Measurements from ENCODE around the gene ADK. TPM values are rescaled to one million over a fixed set of nuclear protein-coding genes. Genes with fewer than 3 reads are reported as not detected.

ADK gene
- total and polyA plus RNA-seq, 2 donors from 2014 or later: 33.0 to 38.3 TPM

- no peak overlapping the region for H3K27ac ChIP-seq (ENCODE audit: low read depth in 2 of 2, low read length in 2 of 2)
- no peaks in the 10 kb centered on the region for H3K27me3 ChIP-seq (ENCODE audit: control insufficient read depth, insufficient read depth, low read length)
- no peak overlapping the region for H3K4me3 ChIP-seq (ENCODE audit: low read length in 3 of 3)
- intact Hi-C loops (cut with DNase I): no loop called here
- H3K9me3 ChIP-seq (ENCODE audit: control insufficient read depth in 2 of 3, insufficient read depth in 1 of 3, low read length in 3 of 3): no peaks in the 10 kb centered on the region
- no peak for TF ChIP-seq CTCF (IDR thresholded peaks at IDR 0.05; ENCODE audit: borderline replicate concordance, extremely low read depth, insufficient read depth)
- FAIRE-seq (no peak), DNase-seq (no peak)
- H3K4me1 ChIP-seq (ENCODE audit: control insufficient read depth in 2 of 3, insufficient read depth in 2 of 3, low read depth in 1 of 3, low read length in 3 of 3): peaks cover 0 to 3% (median 0%) of the 10 kb centered on the region in 3 donors
- peaks cover 7 to 63% (median 50%) of the 10 kb centered on the region in 3 donors for H3K36me3 ChIP-seq (ENCODE audit: control insufficient read depth in 2 of 3, insufficient read depth in 3 of 3, low read length in 3 of 3)
- H3K9ac ChIP-seq (ENCODE audit: low read length in 3 of 3): no peak overlapping the region
Measured at GRCh38 chr10:74111799-74112198, 39.2 kb upstream of the ADK start.

DNA sequence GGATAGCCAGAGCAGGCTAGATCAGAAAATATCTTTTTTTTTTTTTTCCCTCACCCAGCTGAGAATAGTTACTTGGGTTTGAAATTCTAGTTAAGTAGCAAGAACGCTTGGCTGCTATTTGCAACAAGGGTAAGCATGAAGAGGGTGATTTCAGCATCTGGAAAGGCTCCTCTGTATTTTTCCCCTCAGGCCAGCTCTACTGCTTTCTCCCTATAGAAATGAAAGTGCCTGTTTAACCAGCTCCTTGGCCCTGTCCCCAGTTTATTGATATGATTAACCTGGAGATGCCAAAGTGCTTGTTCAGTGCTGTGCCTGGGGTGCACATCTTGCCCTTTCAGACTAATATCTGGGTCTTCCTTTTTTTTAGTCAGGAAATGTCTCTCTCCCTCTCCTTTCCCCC is 37.5 kb upstream of the ADK start:
- DNase-seq (no peak), FAIRE-seq (no peak)
- peaks cover 0 to 3% (median 0%) of the 10 kb centered on the region in 3 donors for H3K4me1 ChIP-seq (ENCODE audit: control insufficient read depth in 2 of 3, insufficient read depth in 2 of 3, low read depth in 1 of 3, low read length in 3 of 3)
- no peaks in the 10 kb centered on the region for H3K9me3 ChIP-seq (ENCODE audit: control insufficient read depth in 2 of 3, insufficient read depth in 1 of 3, low read length in 3 of 3)
- intact Hi-C loops (cut with DNase I): no loop called here
- H3K36me3 ChIP-seq (ENCODE audit: control insufficient read depth in 2 of 3, insufficient read depth in 3 of 3, low read length in 3 of 3): peaks cover 7 to 65% (median 47%) of the 10 kb centered on the region in 3 donors
- TF ChIP-seq CTCF (IDR thresholded peaks at IDR 0.05; ENCODE audit: borderline replicate concordance, extremely low read depth, insufficient read depth): no peak
- no peak overlapping the region for H3K4me3 ChIP-seq (ENCODE audit: low read length in 3 of 3)
- no peak overlapping the region for H3K9ac ChIP-seq (ENCODE audit: low read length in 3 of 3)
- no peak overlapping the region for H3K27ac ChIP-seq (ENCODE audit: low read depth in 2 of 2, low read length in 2 of 2)
- H3K27me3 ChIP-seq (ENCODE audit: control insufficient read depth, insufficient read depth, low read length): no peaks in the 10 kb centered on the region

- Histone ChIP-seq H3K9me3 (ENCODE audit: control insufficient read depth in 2 of 3, insufficient read depth in 1 of 3, low read length in 3 of 3) (no peaks in the 10 kb centered on the region), H3K9ac (ENCODE audit: low read length in 3 of 3) (no peak overlapping the region), H3K27me3 (ENCODE audit: control insufficient read depth, insufficient read depth, low read length) (no peaks in the 10 kb centered on the region), H3K4me1 (ENCODE audit: control insufficient read depth in 2 of 3, insufficient read depth in 2 of 3, low read depth in 1 of 3, low read length in 3 of 3) (peaks cover 0 to 3% (median 0%) of the 10 kb centered on the region in 3 donors), H3K27ac (ENCODE audit: low read depth in 2 of 2, low read length in 2 of 2) (no peak overlapping the region), H3K36me3 (ENCODE audit: control insufficient read depth in 2 of 3, insufficient read depth in 3 of 3, low read length in 3 of 3) (peaks cover 7 to 67% (median 47%) of the 10 kb centered on the region in 3 donors), H3K4me3 (ENCODE audit: low read length in 3 of 3) (no peak overlapping the region)
- DNase-seq: no peak
- TF ChIP-seq CTCF (IDR thresholded peaks at IDR 0.05; ENCODE audit: borderline replicate concordance, extremely low read depth, insufficient read depth): no peak
- no peak for FAIRE-seq
- intact Hi-C loops (cut with DNase I): no loop called here
Measured at GRCh38 chr10:74114041-74114448, 37.0 kb upstream of the ADK start.

- TF ChIP-seq CTCF (IDR thresholded peaks at IDR 0.05; ENCODE audit: borderline replicate concordance, extremely low read depth, insufficient read depth): no peak
- Histone ChIP-seq H3K4me1 (ENCODE audit: control insufficient read depth in 2 of 3, insufficient read depth in 2 of 3, low read depth in 1 of 3, low read length in 3 of 3) (peaks cover 0 to 3% (median 0%) of the 10 kb centered on the region in 3 donors), H3K27ac (ENCODE audit: low read depth in 2 of 2, low read length in 2 of 2) (no peak overlapping the region), H3K9me3 (ENCODE audit: control insufficient read depth in 2 of 3, insufficient read depth in 1 of 3, low read length in 3 of 3) (no peaks in the 10 kb centered on the region), H3K36me3 (ENCODE audit: control insufficient read depth in 2 of 3, insufficient read depth in 3 of 3, low read length in 3 of 3) (peaks cover 9 to 46% (median 33%) of the 10 kb centered on the region in 3 donors), H3K27me3 (ENCODE audit: control insufficient read depth, insufficient read depth, low read length) (no peaks in the 10 kb centered on the region), H3K4me3 (ENCODE audit: low read length in 3 of 3) (no peak overlapping the region), H3K9ac (ENCODE audit: low read length in 3 of 3) (no peak overlapping the region)
- DNase-seq (no peak), FAIRE-seq (no peak)
- intact Hi-C loops (cut with DNase I): no loop called here
Measured at GRCh38 chr10:74117738-74118137, 33.3 kb upstream of the ADK start.
